Left colon (tissue), 2 donors: ENCODE results near the gene ATP10B. TPM values are rescaled to one million over a fixed set of nuclear protein-coding genes. Genes with fewer than 3 reads are reported as not detected.

Experiments
- ATAC-seq: fragments of 200-7000 bp; cut with Tn5 transposase; one replicate; pipeline ENCODE4 v1.9.1; 2020; ENCODE audit warnings: mild to moderate bottlenecking, moderate library complexity
- DNase-seq, 2 donors: peaks; one replicate each; pipeline ENCODE4 v3.0.0-alpha.2; 2020
- intact Hi-C, 2 donors: fragments of 100-400 bp; cut with DNase I in 1 of 2; cut with micrococcal nuclease in 1 of 2; formaldehyde crosslinking; loops; one replicate each; pipeline versions ENCODE4 v1.11.2 to v1.14.0; 2022; cut with DNase I, micrococcal nuclease
- total RNA-seq, 2 donors: library from RNA; stranded (reverse); fragmentation: NEBNext Ultra II Directional; extraction: Animal tissue kit (Norgen Biotek cat#: 25700); gene quantifications; one replicate each; pipeline ENCODE4 v1.2.1, GENCODE V29; 2021
- donor health status: DM: no; HTN: no; CAD: no.
- donor health status: DM: yes; HTN: yes; CAD: no.

Gene ATP10B
- total RNA-seq, 2 donors from 2014 or later = 137 to 292 TPM

- ATAC-seq (no peak), DNase-seq (no peak)
- intact Hi-C loops = no loop called here
Measured at GRCh38 chr5:160513485-160513884, 338.5 kb downstream of the ATP10B start.
